ENCODE measurements around the gene RBSN.

RBSN gene

GRCh38 chr3:15041950-15042349 is 57.0 kb downstream of the RBSN start:
- peaks cover 6% of the 10 kb centered on the region for H3K4me1 ChIP-seq (ENCODE audit: control insufficient read depth, insufficient read depth, low read length)

GRCh38 chr3:15040844-15041243 is 58.1 kb downstream of the RBSN start:
- no peak for DNase-seq (ENCODE audit: low read depth)
- H3K27me3 ChIP-seq (replicated peaks; ENCODE audit: control insufficient read depth, insufficient read depth, low read length) = no peaks in the 10 kb centered on the region
- no peaks in the 10 kb centered on the region for H3K9me3 ChIP-seq (ENCODE audit: control insufficient read depth, low read length)
- H3K4me3 ChIP-seq (ENCODE audit: low read length) = no peak overlapping the region
- H3K36me3 ChIP-seq (ENCODE audit: control insufficient read depth, insufficient read depth, low read length, severe bottlenecking) = peaks cover 88% of the 10 kb centered on the region
- peaks cover 6% of the 10 kb centered on the region for H3K4me1 ChIP-seq (ENCODE audit: control insufficient read depth, insufficient read depth, low read length)
- no peak overlapping the region for H3K9ac ChIP-seq (ENCODE audit: low read length)

More at GRCh38 chr3:15041950-15042349, 57.0 kb downstream of the RBSN start:
- DNase-seq (ENCODE audit: low read depth) = no peak
- H3K4me3 ChIP-seq (ENCODE audit: low read length) = no peak overlapping the region
- no peak overlapping the region for H3K9ac ChIP-seq (ENCODE audit: low read length)
- H3K27me3 ChIP-seq (replicated peaks; ENCODE audit: control insufficient read depth, insufficient read depth, low read length) = no peaks in the 10 kb centered on the region
- no peaks in the 10 kb centered on the region for H3K9me3 ChIP-seq (ENCODE audit: control insufficient read depth, low read length)
- peaks cover 93% of the 10 kb centered on the region for H3K36me3 ChIP-seq (ENCODE audit: control insufficient read depth, insufficient read depth, low read length, severe bottlenecking)

GRCh38 chr3:15038306-15038705 is 60.6 kb downstream of the RBSN start:
- no peak overlapping the region for H3K9ac ChIP-seq (ENCODE audit: low read length)
- peaks cover 84% of the 10 kb centered on the region for H3K36me3 ChIP-seq (ENCODE audit: control insufficient read depth, insufficient read depth, low read length, severe bottlenecking)
- no peaks in the 10 kb centered on the region for H3K9me3 ChIP-seq (ENCODE audit: control insufficient read depth, low read length)
- DNase-seq (ENCODE audit: low read depth) = no peak
- H3K27me3 ChIP-seq (replicated peaks; ENCODE audit: control insufficient read depth, insufficient read depth, low read length) = no peaks in the 10 kb centered on the region
- peaks cover 6% of the 10 kb centered on the region for H3K4me1 ChIP-seq (ENCODE audit: control insufficient read depth, insufficient read depth, low read length)
- no peak overlapping the region for H3K4me3 ChIP-seq (ENCODE audit: low read length)

- Histone ChIP-seq H3K4me3 (ENCODE audit: low read length) (no peak overlapping the region), H3K9me3 (ENCODE audit: control insufficient read depth, low read length) (no peaks in the 10 kb centered on the region), H3K4me1 (ENCODE audit: control insufficient read depth, insufficient read depth, low read length) (no peaks in the 10 kb centered on the region), H3K36me3 (ENCODE audit: control insufficient read depth, insufficient read depth, low read length, severe bottlenecking) (peaks cover 83% of the 10 kb centered on the region), H3K9ac (ENCODE audit: low read length) (no peak overlapping the region), H3K27me3 (replicated peaks; ENCODE audit: control insufficient read depth, insufficient read depth, low read length) (no peaks in the 10 kb centered on the region)
- DNase-seq (ENCODE audit: low read depth) = no peak
Observed at GRCh38 chr3:15033103-15033502, 65.8 kb downstream of the RBSN start.

GRCh38 chr3:15032650-15033049 is 66.3 kb downstream of the RBSN start:
- H3K36me3 ChIP-seq (ENCODE audit: control insufficient read depth, insufficient read depth, low read length, severe bottlenecking) = peaks cover 80% of the 10 kb centered on the region
- no peaks in the 10 kb centered on the region for H3K4me1 ChIP-seq (ENCODE audit: control insufficient read depth, insufficient read depth, low read length)
- H3K9ac ChIP-seq (ENCODE audit: low read length) = no peak overlapping the region
- no peak for DNase-seq (ENCODE audit: low read depth)
- no peaks in the 10 kb centered on the region for H3K27me3 ChIP-seq (replicated peaks; ENCODE audit: control insufficient read depth, insufficient read depth, low read length)
- no peaks in the 10 kb centered on the region for H3K9me3 ChIP-seq (ENCODE audit: control insufficient read depth, low read length)
- no peak overlapping the region for H3K4me3 ChIP-seq (ENCODE audit: low read length)

GRCh38 chr3:15029625-15030024 is 69.3 kb downstream of the RBSN start:
- no peak overlapping the region for H3K4me3 ChIP-seq (ENCODE audit: low read length)
- H3K4me1 ChIP-seq (ENCODE audit: control insufficient read depth, insufficient read depth, low read length) = no peaks in the 10 kb centered on the region
- H3K27me3 ChIP-seq (replicated peaks; ENCODE audit: control insufficient read depth, insufficient read depth, low read length) = no peaks in the 10 kb centered on the region
- no peak overlapping the region for H3K9ac ChIP-seq (ENCODE audit: low read length)
- H3K9me3 ChIP-seq (ENCODE audit: control insufficient read depth, low read length) = no peaks in the 10 kb centered on the region
- no peak for DNase-seq (ENCODE audit: low read depth)
- peaks cover 83% of the 10 kb centered on the region for H3K36me3 ChIP-seq (ENCODE audit: control insufficient read depth, insufficient read depth, low read length, severe bottlenecking)

- H3K9me3 ChIP-seq (ENCODE audit: control insufficient read depth, low read length) = no peaks in the 10 kb centered on the region
- no peaks in the 10 kb centered on the region for H3K4me1 ChIP-seq (ENCODE audit: control insufficient read depth, insufficient read depth, low read length)
- H3K27me3 ChIP-seq (replicated peaks; ENCODE audit: control insufficient read depth, insufficient read depth, low read length) = no peaks in the 10 kb centered on the region
- H3K36me3 ChIP-seq (ENCODE audit: control insufficient read depth, insufficient read depth, low read length, severe bottlenecking) = peaks cover 84% of the 10 kb centered on the region
- no peak for DNase-seq (ENCODE audit: low read depth)
- H3K4me3 ChIP-seq (ENCODE audit: low read length) = no peak overlapping the region
- no peak overlapping the region for H3K9ac ChIP-seq (ENCODE audit: low read length)
Observed at GRCh38 chr3:15023719-15024118, 75.2 kb downstream of the RBSN start.

- Histone ChIP-seq H3K4me1 (ENCODE audit: control insufficient read depth, insufficient read depth, low read length) (no peaks in the 10 kb centered on the region), H3K9me3 (ENCODE audit: control insufficient read depth, low read length) (no peaks in the 10 kb centered on the region), H3K4me3 (ENCODE audit: low read length) (no peak overlapping the region), H3K9ac (ENCODE audit: low read length) (no peak overlapping the region), H3K36me3 (ENCODE audit: control insufficient read depth, insufficient read depth, low read length, severe bottlenecking) (peaks cover 82% of the 10 kb centered on the region), H3K27me3 (replicated peaks; ENCODE audit: control insufficient read depth, insufficient read depth, low read length) (no peaks in the 10 kb centered on the region)
- no peak for DNase-seq (ENCODE audit: low read depth)
Observed at GRCh38 chr3:15023249-15023648, 75.7 kb downstream of the RBSN start.
